ENCODE measurements around the gene PPIP5K2.

DNA sequence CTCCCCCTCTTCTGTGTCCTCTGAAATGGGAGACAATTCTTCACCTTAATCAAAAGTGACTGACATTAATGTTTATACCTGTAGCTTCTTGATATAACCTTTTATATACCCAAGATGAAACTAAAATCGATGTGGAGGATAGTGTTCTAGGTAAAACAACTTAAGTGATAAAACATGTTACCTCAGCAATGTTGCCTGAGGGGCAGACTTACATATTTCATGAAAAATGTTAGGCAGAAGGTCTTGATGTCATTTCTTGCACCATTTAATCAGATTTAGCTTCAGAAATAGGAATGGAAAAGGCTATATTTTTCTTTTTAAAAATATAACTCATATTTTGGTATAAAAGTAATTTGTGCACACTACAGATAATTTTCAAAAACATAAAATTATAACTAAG, 115.8 kb downstream of the PPIP5K2 start:
- no peak for TF ChIP-seq EZH2 (IDR thresholded peaks at IDR 0.05; ENCODE audit: borderline replicate concordance, low read length)
- TF ChIP-seq, protein P1, sequence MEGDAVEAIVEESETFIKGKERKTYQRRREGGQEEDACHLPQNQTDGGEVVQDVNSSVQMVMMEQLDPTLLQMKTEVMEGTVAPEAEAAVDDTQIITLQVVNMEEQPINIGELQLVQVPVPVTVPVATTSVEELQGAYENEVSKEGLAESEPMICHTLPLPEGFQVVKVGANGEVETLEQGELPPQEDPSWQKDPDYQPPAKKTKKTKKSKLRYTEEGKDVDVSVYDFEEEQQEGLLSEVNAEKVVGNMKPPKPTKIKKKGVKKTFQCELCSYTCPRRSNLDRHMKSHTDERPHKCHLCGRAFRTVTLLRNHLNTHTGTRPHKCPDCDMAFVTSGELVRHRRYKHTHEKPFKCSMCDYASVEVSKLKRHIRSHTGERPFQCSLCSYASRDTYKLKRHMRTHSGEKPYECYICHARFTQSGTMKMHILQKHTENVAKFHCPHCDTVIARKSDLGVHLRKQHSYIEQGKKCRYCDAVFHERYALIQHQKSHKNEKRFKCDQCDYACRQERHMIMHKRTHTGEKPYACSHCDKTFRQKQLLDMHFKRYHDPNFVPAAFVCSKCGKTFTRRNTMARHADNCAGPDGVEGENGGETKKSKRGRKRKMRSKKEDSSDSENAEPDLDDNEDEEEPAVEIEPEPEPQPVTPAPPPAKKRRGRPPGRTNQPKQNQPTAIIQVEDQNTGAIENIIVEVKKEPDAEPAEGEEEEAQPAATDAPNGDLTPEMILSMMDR (conservative IDR thresholded peaks at IDR 0.05 in 1 of 2, IDR thresholded peaks at IDR 0.05 in 1 of 2; ENCODE audit: extremely low read depth in 1 of 2, insufficient read depth in 1 of 2, low read depth in 1 of 2, low read length in 2 of 2): no peak

Measured in mammary epithelial cell (primary cell).